HCT116 (cell line): Measurements from ENCODE around the gene BAHD1.

Experiments used
- EZH2 ChIP-seq: fragments of 200-600 bp; sonication (generic); IDR thresholded peaks from 2 replicates; pipeline ENCODE4 v1.6.1; 2017; ENCODE audit warnings: antibody characterized with exemption, mixed run types
- EZH2phosphoT487 ChIP-seq: fragments of 200-600 bp; IDR thresholded peaks from 2 replicates; pipeline ENCODE4 v1.6.1; 2018; ENCODE audit warnings: antibody characterized with exemption, borderline replicate concordance
- FOSL1 ChIP-seq: IDR thresholded peaks from 2 replicates; pipeline ENCODE4 v1.6.1; 2012; ENCODE audit warnings: low read depth
- POLR2A ChIP-seq: IDR thresholded peaks from 2 replicates; pipeline ENCODE4 v1.7.0; 2011; ENCODE audit warnings: borderline replicate concordance; ENCODE audit not compliant: insufficient read depth, insufficient read length; ENCODE audit errors: extremely low read depth
- ZFX ChIP-seq: fragments of 450-650 bp; IDR thresholded peaks from 2 replicates; pipeline ENCODE4 v1.6.1; 2017
- TF ChIP-seq, protein P1 (sequence below), 3 experiments: fragments of 200-600 bp in 1 of 3; sonication (generic) in 1 of 3; IDR thresholded peaks in 2 of 3; conservative IDR thresholded peaks in 1 of 3; 2 replicates each; pipeline ENCODE4 v1.5.1; 2012 to 2017; ENCODE audit warnings: low read depth in 2 of 3, low read length in 2 of 3, antibody characterized with exemption in 1 of 3, borderline replicate concordance in 1 of 3, control low read depth in 1 of 3, mild to moderate bottlenecking in 1 of 3, mixed read lengths in 1 of 3, mixed run types in 1 of 3, moderate library complexity in 1 of 3; ENCODE audit not compliant: insufficient read depth in 1 of 3
- TF ChIP-seq, protein P2 (sequence below): IDR thresholded peaks from 2 replicates; pipeline ENCODE4 v1.6.1; 2012

DNA sequence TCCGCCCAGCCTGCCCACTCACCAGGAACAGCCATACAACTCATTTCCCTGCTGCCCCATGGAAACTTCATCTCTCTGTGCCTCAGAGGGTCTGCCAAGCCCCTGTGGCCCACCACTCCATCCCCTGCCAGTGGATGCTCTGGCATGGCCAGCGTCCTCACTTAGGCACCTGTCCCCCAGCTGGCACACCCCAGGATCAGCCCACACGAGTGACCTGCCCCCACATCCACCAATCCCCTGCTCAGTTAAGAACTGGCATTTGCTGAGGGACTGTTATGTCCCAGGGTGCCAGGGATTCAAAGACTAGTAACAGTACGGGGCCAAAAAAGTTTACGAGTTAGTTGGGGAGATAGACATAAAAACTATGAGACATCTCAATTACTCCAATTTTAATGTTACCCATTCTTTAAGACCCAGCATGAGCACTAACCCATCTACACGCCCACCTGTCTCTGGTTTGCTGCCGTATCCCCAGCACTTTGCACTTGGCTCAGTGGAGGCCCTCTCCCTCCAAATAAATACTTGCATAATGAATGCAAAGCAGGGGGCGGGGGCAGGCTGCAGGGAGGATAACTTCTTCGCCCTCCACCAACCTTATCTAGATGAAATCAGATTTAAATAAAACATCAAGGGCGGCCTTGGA is 11.6 kb upstream of the BAHD1 start:
- no peak for TF ChIP-seq POLR2A
- TF ChIP-seq, protein P1, sequence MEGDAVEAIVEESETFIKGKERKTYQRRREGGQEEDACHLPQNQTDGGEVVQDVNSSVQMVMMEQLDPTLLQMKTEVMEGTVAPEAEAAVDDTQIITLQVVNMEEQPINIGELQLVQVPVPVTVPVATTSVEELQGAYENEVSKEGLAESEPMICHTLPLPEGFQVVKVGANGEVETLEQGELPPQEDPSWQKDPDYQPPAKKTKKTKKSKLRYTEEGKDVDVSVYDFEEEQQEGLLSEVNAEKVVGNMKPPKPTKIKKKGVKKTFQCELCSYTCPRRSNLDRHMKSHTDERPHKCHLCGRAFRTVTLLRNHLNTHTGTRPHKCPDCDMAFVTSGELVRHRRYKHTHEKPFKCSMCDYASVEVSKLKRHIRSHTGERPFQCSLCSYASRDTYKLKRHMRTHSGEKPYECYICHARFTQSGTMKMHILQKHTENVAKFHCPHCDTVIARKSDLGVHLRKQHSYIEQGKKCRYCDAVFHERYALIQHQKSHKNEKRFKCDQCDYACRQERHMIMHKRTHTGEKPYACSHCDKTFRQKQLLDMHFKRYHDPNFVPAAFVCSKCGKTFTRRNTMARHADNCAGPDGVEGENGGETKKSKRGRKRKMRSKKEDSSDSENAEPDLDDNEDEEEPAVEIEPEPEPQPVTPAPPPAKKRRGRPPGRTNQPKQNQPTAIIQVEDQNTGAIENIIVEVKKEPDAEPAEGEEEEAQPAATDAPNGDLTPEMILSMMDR (IDR thresholded peaks at IDR 0.05 in 2 of 3, conservative IDR thresholded peaks at IDR 0.05 in 1 of 3; ENCODE audit: borderline replicate concordance in 1 of 3, insufficient read depth in 1 of 3, low read depth in 2 of 3, low read length in 2 of 3): no peak
- TF ChIP-seq, protein P2, sequence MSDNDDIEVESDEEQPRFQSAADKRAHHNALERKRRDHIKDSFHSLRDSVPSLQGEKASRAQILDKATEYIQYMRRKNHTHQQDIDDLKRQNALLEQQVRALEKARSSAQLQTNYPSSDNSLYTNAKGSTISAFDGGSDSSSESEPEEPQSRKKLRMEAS: no peak
- TF ChIP-seq FOSL1: no peak
- no peak for TF ChIP-seq EZH2phosphoT487
- no peak for TF ChIP-seq EZH2
- no peak for TF ChIP-seq ZFX
